HG02759 (cell line): Measurements from ENCODE around the gene PADI3.

Experiments used
- ATAC-seq: cut with Tn5 transposase; IDR thresholded peaks from one replicate; pipeline ENCODE4 v1.9.1; 2021; ENCODE audit warnings: mild to moderate bottlenecking, moderate library complexity; ENCODE audit not compliant: unreplicated experiment

PADI3 gene

GRCh38 chr1:17295292-17295691 lies 46.4 kb downstream of the PADI3 start:
- no peak for ATAC-seq

- no peak for ATAC-seq
Observed at GRCh38 chr1:17296086-17296485, 47.2 kb downstream of the PADI3 start.

GRCh38 chr1:17297991-17298390 lies 49.1 kb downstream of the PADI3 start:
- no peak for ATAC-seq

GRCh38 chr1:17301767-17302166 lies 52.9 kb downstream of the PADI3 start:
- no peak for ATAC-seq

GRCh38 chr1:17304151-17304825 lies 55.4 kb downstream of the PADI3 start:
- no peak for ATAC-seq

- ATAC-seq: no peak
Observed at GRCh38 chr1:17304826-17305175, 55.9 kb downstream of the PADI3 start.

- no peak for ATAC-seq
Observed at GRCh38 chr1:17305576-17306095, 56.7 kb downstream of the PADI3 start.

GRCh38 chr1:17306407-17306806 lies 57.5 kb downstream of the PADI3 start:
- ATAC-seq: no peak

GRCh38 chr1:17306921-17307320 lies 58.0 kb downstream of the PADI3 start:
- ATAC-seq: no peak

- ATAC-seq: no peak
Observed at GRCh38 chr1:17307329-17307728, 58.4 kb downstream of the PADI3 start.

- ATAC-seq: no peak
Observed at GRCh38 chr1:17307946-17308345, 59.0 kb downstream of the PADI3 start, which contains the start of gene PADI4. TSS of gene PADI4 (plus strand) at chr1:17308197. CDS start at chr1:17308223, 26 bp downstream.

GRCh38 chr1:17308593-17308992 lies 59.7 kb downstream of the PADI3 start:
- ATAC-seq: no peak

GRCh38 chr1:17309426-17310067 lies 60.6 kb downstream of the PADI3 start:
- no peak for ATAC-seq

- no peak for ATAC-seq
Observed at GRCh38 chr1:17310068-17310640, 61.3 kb downstream of the PADI3 start.

- ATAC-seq: no peak
Observed at GRCh38 chr1:17313530-17314309, 64.8 kb downstream of the PADI3 start.

GRCh38 chr1:17314491-17314971 lies 65.6 kb downstream of the PADI3 start:
- ATAC-seq: no peak

GRCh38 chr1:17315542-17316130 lies 66.7 kb downstream of the PADI3 start:
- no peak for ATAC-seq

GRCh38 chr1:17316704-17317103 lies 67.8 kb downstream of the PADI3 start:
- ATAC-seq: no peak

- no peak for ATAC-seq
Observed at GRCh38 chr1:17318262-17318661, 69.4 kb downstream of the PADI3 start.

GRCh38 chr1:17319561-17320350 lies 70.9 kb downstream of the PADI3 start:
- ATAC-seq: no peak
